Stimulated activated naive CD4-positive, alpha-beta T cell (primary cell): ENCODE results near the gene WTAP.
"Not testable (repeated sequence)": the region's sequence is repeated elsewhere in the genome, so short reads cannot be mapped to it uniquely, and the experiment has no call there.

Source experiments
- DNase-seq, 6 experiments: peaks; one replicate each; lab custom pipeline; 2025; lab: John Stamatoyannopoulos, UW

WTAP gene

DNA sequence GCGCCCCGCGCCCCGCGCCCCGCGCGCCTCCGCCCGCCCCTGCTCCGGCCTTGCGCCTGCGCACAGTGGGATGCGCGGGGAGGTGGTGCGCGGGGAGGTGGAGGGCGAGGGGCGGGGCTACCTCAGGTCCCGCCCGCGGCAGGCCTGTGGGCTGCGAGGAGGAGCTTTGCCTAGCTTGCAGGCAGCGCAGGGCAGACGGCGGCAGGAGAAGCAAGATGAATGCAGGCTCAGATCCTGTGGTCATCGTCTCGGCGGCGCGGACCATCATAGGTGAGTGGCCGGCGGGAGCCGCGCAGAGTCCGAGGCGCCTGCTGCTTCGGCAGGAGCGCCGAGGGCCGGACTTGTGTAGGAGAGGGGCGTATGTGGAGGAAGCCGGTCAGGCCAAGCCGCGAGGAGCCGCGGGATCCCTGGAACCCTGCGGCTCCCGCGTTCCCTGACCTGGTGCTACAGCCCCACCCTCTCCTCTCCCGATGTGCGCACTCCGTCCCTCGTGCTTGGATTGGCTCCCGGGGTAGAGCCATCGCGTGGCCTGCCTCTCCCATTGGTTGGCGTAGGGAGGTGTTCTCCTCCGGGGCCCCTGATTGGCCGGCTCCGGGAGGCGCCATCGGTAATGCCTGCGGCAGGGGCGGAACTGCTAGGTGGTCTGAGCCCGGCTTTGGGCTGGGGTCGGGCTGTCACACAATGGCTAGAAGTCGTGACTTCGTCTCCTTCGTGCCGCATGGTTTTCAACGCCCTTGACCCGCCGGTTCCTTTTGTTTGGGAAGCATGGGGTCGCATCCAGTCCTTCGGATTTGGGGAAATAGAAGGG, 34.8 kb downstream of the WTAP start, which contains the start of gene ACAT2:
TSS of gene ACAT2 (plus strand) at position 173 of the 808 bp plus-strand sequence. CDS start at position 216, 43 bp downstream.
- DNase-seq = peak; percentile 87 to 93 (median 90)

DNA sequence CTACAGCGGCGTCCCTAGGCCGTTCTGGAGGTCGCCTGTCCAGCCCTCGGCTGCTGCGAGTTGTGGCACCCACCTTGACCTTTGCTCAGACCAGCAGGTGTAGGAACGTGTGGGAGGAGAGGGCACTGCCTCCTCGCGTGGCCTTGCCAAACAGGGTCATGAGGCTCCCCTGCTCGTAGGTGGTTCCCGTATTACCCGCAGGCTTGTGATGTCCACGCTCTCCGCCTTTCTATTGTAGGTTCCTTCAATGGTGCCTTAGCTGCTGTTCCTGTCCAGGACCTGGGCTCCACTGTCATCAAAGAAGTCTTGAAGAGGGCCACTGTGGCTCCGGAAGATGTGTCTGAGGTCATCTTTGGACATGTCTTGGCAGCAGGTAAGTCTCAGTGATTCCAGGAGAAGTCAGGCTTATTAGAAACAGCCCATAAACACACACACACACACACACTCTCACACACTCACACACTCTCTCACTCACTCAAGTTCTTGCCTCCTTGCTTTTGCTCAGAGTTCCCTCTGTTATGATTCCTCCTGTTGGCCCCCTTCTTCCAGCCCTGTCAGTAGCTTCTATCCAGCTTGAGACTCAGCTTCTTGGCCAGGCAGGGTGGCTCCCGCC, 35.5 kb downstream of the WTAP start:
- peak in 2 of 6 experiments; percentile 39 to 70 for DNase-seq

DNA sequence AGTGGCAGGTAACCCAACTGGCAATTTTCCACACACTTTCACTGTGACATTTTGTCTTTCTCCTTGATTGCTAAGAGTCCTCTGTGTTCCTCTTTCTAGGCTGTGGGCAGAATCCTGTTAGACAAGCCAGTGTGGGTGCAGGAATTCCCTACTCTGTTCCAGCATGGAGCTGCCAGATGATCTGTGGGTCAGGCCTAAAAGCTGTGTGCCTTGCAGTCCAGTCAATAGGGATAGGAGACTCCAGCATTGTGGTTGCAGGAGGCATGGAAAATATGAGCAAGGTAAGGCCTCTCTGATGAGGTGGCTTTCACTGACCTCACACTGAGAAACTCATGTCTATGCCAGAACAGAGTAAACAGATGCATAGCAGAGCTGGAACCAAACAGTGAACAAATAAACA, 39.6 kb downstream of the WTAP start:
- no peak for DNase-seq

DNA sequence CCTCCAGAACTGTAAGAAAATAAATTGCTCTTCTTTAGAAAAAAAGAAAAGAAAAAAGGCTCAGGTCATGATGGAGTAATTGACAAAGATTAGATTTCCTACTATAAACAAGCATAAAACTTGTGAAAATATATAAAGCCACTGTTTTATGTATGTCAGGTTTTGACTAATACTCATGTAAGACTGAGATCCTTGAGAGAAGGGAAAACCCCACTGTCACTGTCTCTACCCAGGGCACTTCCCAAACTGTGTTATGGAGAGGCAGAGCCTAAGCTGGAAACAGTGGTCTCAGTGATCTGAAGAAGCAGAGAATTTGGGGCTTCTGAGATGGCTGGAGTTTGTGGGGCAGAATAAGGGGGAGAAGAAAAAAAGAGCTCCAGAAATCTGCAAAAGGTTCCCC, 42.2 kb downstream of the WTAP start:
- DNase-seq = no peak

DNA sequence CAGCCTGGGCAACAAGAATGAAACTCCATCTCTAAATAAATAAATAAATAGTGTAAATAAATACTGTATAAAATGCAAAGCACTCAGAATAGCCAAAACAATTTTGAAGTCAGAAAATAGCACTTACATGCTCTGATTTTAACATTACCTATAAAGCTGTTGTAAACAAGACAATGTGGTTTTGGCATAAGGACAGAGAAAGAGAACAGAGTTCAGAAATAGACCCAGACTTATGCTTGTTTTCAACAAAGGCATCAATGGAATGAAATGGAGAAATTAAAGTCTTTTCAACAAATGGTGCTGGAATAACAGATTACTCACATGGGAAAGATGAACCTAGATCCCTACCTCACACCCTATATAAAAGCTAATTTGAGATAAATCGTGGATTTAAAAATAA, 44.9 kb downstream of the WTAP start:
- DNase-seq = no peak

DNA sequence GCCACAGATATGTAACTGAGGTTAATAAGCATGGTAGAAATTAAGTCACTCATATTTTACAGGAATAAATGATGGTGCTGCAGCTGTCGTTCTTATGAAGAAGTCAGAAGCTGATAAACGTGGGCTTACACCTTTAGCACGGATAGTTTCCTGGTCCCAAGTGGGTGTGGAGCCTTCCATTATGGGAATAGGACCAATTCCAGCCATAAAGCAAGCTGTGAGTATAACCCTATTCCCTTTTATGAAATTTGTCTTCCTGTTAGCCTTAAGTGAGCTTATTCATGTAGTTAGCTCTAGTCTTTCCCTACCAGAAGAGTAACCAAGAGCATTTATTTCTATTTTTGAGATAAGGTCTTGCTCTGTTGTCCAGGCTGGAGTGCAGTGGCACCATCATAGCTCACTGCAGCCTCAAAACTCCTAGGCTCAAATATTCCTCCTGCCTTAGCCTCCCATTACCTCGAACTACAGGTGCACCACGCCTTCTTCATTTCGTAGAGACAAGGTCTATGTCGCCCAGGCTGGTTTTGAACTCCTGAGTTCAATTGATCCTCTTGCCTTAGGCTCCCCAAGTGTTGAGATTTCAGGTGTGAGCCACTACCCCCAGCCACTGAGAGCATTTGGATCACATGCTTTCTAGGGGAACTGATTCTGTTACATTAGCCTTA, 50.1 kb downstream of the WTAP start:
- DNase-seq = no peak

DNA sequence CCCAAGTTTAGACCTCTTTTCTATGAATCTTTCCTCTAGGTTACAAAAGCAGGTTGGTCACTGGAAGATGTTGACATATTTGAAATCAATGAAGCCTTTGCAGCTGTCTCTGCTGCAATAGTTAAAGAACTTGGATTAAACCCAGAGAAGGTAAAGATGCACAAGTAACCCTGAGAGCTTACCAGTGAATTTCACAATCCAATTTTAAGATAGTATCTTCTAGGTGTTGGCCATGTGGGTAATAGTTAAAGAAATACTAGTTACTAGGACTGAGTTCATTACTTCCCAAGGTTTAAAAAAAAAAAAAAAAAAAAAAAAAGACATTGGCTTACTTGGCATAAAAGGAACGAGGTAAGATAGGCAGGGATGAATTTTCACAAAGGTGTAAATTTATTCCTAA, 50.8 kb downstream of the WTAP start:
- DNase-seq = no peak

DNA sequence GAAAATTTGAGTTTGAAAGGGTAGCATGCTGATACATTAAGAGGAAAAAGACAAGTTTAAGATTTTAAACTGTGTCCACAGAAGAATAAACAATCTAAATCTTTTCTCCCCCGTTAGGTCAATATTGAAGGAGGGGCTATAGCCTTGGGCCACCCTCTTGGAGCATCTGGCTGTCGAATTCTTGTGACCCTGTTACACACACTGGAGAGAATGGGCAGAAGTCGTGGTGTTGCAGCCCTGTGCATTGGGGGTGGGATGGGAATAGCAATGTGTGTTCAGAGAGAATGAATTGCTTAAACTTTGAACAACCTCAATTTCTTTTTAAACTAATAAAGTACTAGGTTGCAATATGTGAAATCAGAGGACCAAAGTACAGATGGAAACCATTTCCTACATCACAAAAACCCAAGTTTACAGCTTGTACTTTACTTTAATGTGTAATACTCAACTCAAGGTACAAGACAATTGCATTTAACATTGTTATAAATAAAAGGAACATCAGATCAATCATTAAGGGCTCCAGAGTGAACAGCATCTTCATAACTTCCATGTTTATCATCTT, 51.3 kb downstream of the WTAP start:
- DNase-seq = no peak

DNA sequence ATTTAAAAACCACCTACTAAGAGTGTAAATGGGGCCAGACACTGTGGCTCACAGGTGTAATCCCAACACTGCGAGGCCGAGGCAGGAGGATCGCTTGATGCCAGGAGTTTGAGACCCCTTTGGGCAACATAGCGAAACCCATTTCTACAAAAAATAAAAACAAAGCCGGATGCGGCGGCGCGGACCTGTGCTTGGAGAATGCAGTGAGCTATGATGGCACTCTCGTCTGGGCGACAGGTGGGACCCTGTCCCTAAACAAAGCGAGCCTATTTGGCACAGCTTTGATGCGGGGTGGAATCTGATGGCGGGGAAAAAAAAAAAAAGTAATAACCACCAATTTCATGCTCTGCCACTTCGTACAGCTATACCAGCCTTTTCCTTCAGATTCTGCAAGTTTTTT, 61.0 kb downstream of the WTAP start:
- DNase-seq = peak in 2 of 6 experiments; percentile 3 to 13

DNA sequence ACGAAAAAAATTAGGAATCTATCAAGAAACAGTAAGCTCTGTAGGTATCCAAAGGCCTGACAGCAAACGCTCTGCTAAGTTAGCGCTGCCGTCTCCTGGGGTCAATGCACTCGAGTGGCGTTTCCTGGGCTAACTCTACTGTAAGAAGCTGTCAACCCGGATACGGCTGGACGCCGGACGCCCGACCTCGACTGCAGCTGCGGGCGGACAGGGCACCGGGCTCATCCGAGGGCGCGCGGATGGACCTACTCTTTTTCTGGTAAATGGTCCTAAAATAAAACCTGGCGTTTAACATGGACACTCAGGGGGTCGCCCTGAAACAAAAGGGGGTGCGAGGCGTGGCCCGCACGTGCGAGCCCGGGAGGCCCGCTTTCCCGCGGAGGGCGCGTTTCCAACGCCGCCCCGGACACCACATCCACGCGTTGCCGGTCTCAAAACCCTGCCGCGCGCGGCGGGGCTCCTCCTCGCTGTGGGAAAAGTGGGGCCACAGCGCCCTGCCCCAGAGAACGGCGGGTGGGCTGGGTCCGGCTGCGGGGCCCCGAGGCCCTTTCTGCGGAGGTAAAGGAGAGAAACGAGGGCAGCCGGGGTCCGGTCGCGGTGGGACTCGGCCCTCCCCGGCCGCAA, 61.6 kb downstream of the WTAP start:
- DNase-seq = peak; percentile 20 to 37 (median 28)

DNA sequence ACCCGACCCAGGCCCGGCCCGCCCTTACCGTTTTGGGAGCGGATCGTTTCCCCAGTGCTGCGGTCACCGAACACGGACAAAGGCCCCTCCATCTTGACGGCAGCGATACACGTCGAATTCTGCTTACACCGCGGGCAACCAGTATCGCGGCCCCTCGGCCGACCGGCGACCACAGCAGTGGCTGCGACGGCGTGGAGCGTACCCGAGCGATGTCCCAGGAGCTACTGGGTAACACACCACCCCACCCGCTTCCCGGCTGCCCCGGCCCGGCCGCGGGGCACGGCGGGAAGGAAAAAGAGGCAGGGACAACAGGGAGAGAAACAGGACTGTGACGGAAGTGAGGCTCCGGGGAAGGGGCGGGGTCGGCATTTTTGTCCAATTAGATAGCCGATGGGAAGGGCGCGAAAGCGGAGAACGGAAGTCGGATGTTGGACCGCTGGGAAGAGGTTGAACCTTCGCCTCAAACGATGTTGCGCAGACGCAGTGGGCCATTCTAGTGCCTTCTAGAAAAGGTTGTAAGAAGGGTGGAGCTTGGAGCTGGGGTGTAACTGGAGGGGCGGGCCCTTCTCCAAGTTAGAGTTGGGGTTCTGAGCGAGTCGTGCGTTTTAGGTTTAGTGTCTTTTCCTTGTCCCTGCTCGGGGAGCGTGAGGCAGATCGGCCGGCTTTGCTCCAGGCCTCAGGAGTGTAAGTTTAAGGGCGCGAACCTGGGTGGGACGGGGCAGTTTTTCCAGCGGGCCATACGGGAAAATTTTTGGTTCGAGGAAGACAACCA, 62.3 kb downstream of the WTAP start, which contains the start of gene TCP1:
TSS of gene TCP1 (minus strand) at position 226 of the 772 bp plus-strand sequence. CDS start at position 92, 134 bp downstream.
- DNase-seq = peak; percentile 93 to 99 (median 98)

DNA sequence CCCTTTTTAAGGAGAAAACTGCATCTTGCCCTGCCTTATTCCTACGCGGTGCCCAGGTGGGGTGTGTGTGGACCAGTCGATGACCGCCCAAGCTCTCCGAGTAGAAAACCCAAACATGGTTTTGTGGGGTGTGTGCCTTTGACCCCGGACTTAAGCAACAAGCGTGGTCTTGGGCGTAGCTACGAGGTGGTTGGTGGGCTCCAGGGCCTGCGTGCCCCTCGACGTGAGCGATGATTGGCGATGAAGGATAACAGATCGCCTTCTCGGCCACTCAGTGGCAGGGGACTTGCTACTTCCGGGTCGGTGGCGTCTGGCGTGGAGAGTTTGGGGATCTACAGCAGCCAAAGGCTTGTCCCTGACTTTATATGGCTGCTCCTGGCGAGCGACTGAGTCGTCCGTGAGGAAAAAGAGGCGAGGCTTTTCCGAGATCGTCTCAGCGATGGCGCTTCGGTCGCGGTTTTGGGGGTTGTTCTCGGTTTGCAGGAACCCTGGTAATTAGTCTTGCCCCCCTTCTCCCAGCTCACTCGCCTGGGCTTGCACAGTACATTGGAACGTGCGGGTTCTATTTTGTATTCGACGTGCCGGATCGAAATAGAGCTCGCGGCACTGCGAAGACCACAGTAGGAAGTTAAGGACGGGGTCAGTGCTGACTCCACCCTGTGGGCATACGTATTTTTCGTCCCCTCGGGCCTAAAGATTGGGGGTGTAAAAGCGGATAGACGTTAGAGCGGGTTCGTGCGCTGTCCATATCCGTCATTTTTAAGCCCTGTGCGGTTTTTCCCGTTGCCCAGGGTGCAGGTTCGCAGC, 63.0 kb downstream of the WTAP start, which contains the start of gene MRPL18:
TSS of gene MRPL18 (plus strand) at position 319 of the 807 bp plus-strand sequence. CDS start at position 440, 121 bp downstream.
- DNase-seq = peak; percentile 73 to 88 (median 84)

DNA sequence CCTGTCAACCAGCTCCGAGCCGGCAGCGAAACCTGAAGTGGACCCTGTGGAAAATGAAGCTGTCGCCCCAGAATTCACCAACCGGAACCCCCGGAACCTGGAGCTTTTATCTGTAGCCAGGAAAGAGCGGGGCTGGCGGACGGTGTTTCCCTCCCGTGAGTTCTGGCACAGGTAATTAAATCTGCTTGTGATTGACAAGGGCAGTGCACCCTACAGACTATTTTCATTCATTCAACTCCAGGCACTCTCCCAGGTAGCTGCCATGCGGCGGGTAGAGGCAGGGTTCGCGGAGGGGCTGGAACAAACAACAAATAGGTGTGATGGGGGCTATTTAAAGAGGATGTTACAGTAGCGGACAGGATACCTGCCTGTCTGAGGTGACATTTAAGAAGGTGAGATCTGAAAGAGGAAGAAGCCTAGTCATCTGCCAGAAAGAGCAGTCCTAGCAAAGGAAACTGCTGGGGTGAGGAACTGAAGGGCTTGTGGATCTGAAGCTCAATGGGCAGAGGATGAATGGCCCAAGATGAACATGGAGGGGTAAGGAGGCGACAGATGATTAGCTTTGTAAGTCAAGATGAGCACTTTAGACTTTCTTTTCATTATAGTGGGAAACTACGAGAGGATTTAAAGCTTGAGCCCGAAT, 63.8 kb downstream of the WTAP start:
- peak in 4 of 6 experiments; percentile 22 to 44 (median 27) for DNase-seq

DNA sequence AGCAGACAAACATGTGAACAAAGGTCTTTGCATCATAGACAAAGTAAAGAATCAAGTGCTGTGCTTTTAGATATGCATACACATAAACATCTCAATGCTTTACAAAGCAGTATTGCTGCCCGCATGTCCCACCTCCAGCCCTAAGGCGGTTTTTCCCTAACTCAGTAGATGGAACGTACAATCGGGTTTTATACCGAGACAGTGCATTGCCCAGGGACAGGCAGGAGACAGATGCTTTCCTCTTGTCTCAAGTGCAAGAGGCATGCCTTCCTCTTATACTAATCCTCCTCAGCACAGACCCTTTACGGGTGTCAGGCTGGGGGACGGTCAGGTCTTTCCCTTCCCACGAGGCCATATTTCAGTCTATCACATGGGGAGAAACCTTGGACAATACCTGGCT, 67.7 kb downstream of the WTAP start:
- not testable (repeated sequence) for DNase-seq

DNA sequence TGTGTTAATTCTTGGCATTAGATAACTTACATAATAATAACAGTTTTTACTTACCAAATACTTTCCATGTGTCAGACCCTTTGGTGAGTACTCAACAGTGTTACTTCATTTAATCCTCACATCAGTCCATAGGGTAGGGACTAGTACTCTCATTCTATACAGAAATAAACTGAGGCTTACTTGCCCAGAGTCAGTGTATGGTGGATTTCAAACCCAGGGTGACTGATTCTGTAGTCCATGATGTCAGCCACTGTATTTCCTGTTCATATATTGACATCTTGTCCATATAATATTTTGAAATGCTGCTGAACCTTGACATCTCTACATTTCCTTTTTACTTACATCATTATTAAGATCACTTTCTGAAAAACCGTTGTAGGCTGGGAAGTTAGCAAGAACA, 70.2 kb downstream of the WTAP start:
- no peak for DNase-seq

DNA sequence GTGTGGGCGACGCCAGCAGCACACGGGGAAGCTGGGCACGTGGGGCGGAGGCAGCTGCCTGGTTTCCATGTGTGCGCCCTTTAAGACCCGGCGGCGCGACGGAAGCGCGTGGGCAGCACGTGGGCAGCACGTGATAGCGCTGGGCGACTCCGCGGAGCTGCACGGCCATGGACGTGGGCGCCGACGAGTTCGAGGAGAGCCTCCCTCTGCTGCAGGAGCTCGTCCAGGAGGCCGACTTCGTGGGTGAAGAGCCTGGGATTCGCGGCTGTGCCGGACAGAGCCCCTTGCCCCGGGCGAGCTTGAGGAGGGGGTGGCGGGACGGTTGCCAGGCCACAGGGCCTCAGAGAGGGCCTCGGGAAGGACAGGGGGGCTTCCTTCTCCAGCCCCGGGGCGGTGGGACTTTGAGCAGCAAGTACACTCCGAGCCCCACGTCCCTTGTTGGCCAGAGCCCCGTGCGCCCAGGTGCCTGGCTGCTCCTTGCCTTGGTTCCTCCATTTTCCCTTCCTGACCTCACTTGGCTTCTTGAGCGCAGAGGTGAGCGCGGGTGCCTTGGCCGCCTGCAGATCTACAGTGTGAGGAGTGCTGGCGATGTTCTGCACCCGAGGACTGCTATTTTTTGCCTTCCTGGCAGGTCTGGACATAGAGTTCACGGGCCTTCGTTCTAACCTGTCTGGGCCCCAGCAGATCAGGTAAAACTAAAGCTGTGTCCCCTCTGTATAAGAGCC, 73.0 kb downstream of the WTAP start, which contains the start of gene PNLDC1:
TSS of gene PNLDC1 (plus strand) at position 136 of the 725 bp plus-strand sequence. CDS start at position 168, 32 bp downstream.
- no peak for DNase-seq

DNA sequence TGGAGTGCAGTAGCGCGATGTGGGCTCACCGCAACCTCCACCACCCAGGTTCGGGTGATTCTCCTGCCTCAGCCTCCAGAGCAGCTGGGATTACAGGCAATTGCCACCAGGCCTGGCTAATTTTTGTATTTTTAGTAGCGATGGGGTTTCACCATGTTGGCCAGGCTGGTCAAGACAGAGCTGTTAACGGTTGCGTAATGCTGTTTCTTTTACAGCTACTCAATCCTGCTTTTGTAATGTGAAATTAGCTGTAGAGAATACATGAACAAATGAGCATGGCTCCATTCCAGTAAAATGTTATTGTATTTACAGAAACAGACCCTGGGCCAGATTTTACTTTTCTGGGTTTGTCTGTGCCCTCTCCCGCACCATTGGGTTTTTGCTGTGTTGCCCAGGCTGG, 74.6 kb downstream of the WTAP start:
- no peak for DNase-seq

DNA sequence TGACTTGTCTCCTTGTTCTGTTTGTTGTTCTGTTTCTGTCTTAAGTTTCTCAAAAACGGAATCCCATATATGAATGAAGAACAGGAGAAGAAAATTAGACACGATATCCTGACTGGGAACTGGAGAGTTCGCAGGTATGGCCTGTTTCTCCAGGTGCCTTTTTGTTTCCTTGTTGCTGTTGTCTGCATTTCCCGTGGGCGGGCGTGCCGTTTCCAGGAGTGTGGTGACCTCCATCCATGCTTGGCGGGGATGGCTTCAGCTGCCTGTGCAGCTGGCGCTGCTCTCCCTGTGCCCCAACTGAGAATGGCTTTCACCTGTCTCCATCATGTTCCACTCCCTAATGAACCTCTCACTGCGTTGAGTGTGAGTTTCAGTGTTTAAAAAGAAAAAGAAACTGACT, 77.2 kb downstream of the WTAP start:
- DNase-seq = no peak
